KMS-11 (cell line): Measurements from ENCODE around the gene CFAP299.
"Not testable (repeated sequence)": the region's sequence is repeated elsewhere in the genome, so short reads cannot be mapped to it uniquely, and the experiment has no call there.

ENCODE experiments used
- H2AFZ ChIP-seq: fragments of 200-600 bp; sonication (generic); 2 replicates; pipeline ENCODE4 v1.6.1; 2016; ENCODE audit warnings: antibody characterized with exemption, mixed run types, low read depth
- H3K27ac ChIP-seq: fragments of 200-600 bp; sonication (generic); 2 replicates; pipeline ENCODE4 v1.6.1; 2016; ENCODE audit warnings: mild to moderate bottlenecking, mixed run types
- H3K27me3 ChIP-seq: fragments of 200-600 bp; sonication (generic); 2 replicates; pipeline ENCODE4 v1.6.1; 2017; ENCODE audit warnings: mild to moderate bottlenecking, low read depth, mixed run types, moderate library complexity; ENCODE audit not compliant: insufficient read depth
- H3K36me3 ChIP-seq: fragments of 200-600 bp; sonication (generic); 2 replicates; pipeline ENCODE4 v1.6.1; 2017; ENCODE audit warnings: mild to moderate bottlenecking, mixed run types; ENCODE audit not compliant: insufficient read depth
- H3K4me1 ChIP-seq: fragments of 200-600 bp; sonication (generic); 2 replicates; pipeline ENCODE4 v1.6.1; 2016; ENCODE audit warnings: mild to moderate bottlenecking, low read depth, mixed run types; ENCODE audit not compliant: poor library complexity, severe bottlenecking
- H3K4me2 ChIP-seq: fragments of 200-600 bp; sonication (generic); 2 replicates; pipeline ENCODE4 v1.7.0; 2016; ENCODE audit warnings: mild to moderate bottlenecking, mixed run types
- H3K4me3 ChIP-seq: fragments of 200-600 bp; sonication (generic); IDR thresholded peaks from 2 replicates; pipeline ENCODE4 v1.6.1; 2017; ENCODE audit warnings: low read depth, low read length, mixed read lengths; ENCODE audit not compliant: insufficient read depth
- H3K79me2 ChIP-seq: fragments of 200-600 bp; sonication (generic); 2 replicates; pipeline ENCODE4 v1.6.1; 2016; ENCODE audit warnings: low read depth, mixed run types; ENCODE audit not compliant: insufficient read depth
- H3K9ac ChIP-seq: fragments of 200-600 bp; sonication (generic); 2 replicates; pipeline ENCODE4 v1.6.1; 2016; ENCODE audit warnings: mild to moderate bottlenecking, mixed run types
- H4K20me1 ChIP-seq: fragments of 200-600 bp; sonication (generic); 2 replicates; pipeline ENCODE4 v1.6.1; 2016; ENCODE audit warnings: mild to moderate bottlenecking, mixed run types; ENCODE audit not compliant: insufficient read depth
- CTCF ChIP-seq: fragments of 200-600 bp; sonication (generic); conservative IDR thresholded peaks from 2 replicates; pipeline ENCODE4 v1.6.1; 2017; ENCODE audit warnings: low read depth, mild to moderate bottlenecking, antibody characterized with exemption, low read length, moderate library complexity, mixed read lengths

CFAP299 gene

GRCh38 chr4:80776168-80776567 lies 440.6 kb downstream of the CFAP299 start:
- H2AFZ ChIP-seq = no peak overlapping the region
- H3K9ac ChIP-seq = no peak overlapping the region
- H3K4me3 ChIP-seq = no peak overlapping the region
- H3K4me2 ChIP-seq = no peak overlapping the region
- no peaks in the 10 kb centered on the region for H3K27me3 ChIP-seq
- no peak overlapping the region for H3K27ac ChIP-seq
- H3K79me2 ChIP-seq = no peaks in the 10 kb centered on the region
- no peaks in the 10 kb centered on the region for H3K4me1 ChIP-seq
- TF ChIP-seq CTCF = no peak
- H3K36me3 ChIP-seq = no peaks in the 10 kb centered on the region
- H4K20me1 ChIP-seq = no peaks in the 10 kb centered on the region

GRCh38 chr4:80781431-80781830 lies 445.9 kb downstream of the CFAP299 start:
- no peak overlapping the region for H3K9ac ChIP-seq
- H2AFZ ChIP-seq = no peak overlapping the region
- no peaks in the 10 kb centered on the region for H3K27me3 ChIP-seq
- no peaks in the 10 kb centered on the region for H4K20me1 ChIP-seq
- H3K36me3 ChIP-seq = no peaks in the 10 kb centered on the region
- no peak overlapping the region for H3K27ac ChIP-seq
- no peak for TF ChIP-seq CTCF
- no peak overlapping the region for H3K4me2 ChIP-seq
- no peaks in the 10 kb centered on the region for H3K4me1 ChIP-seq
- no peaks in the 10 kb centered on the region for H3K79me2 ChIP-seq
- H3K4me3 ChIP-seq = no peak overlapping the region

- no peak overlapping the region for H3K9ac ChIP-seq
- no peak overlapping the region for H3K27ac ChIP-seq
- no peaks in the 10 kb centered on the region for H3K27me3 ChIP-seq
- no peak overlapping the region for H3K4me3 ChIP-seq
- no peaks in the 10 kb centered on the region for H3K4me1 ChIP-seq
- TF ChIP-seq CTCF = no peak
- H2AFZ ChIP-seq = no peak overlapping the region
- H3K36me3 ChIP-seq = no peaks in the 10 kb centered on the region
- no peak overlapping the region for H3K4me2 ChIP-seq
- H3K79me2 ChIP-seq = no peaks in the 10 kb centered on the region
- no peaks in the 10 kb centered on the region for H4K20me1 ChIP-seq
These were observed 451.8 kb downstream of the CFAP299 start for GRCh38 chr4:80787306-80787705.

GRCh38 chr4:80788798-80789197 lies 453.3 kb downstream of the CFAP299 start:
- Histone ChIP-seq H3K27ac (no peak overlapping the region), H3K4me1 (no peaks in the 10 kb centered on the region), H3K79me2 (no peaks in the 10 kb centered on the region), H3K36me3 (no peaks in the 10 kb centered on the region), H3K9ac (no peak overlapping the region), H2AFZ (no peak overlapping the region), H3K27me3 (no peaks in the 10 kb centered on the region), H3K4me2 (no peak overlapping the region), H3K4me3 (no peak overlapping the region), H4K20me1 (no peaks in the 10 kb centered on the region)
- TF ChIP-seq CTCF = no peak

- Histone ChIP-seq H4K20me1 (no peaks in the 10 kb centered on the region), H3K27ac (no peak overlapping the region), H3K4me3 (no peak overlapping the region), H3K27me3 (no peaks in the 10 kb centered on the region), H3K9ac (no peak overlapping the region), H3K36me3 (no peaks in the 10 kb centered on the region), H2AFZ (no peak overlapping the region), H3K4me1 (no peaks in the 10 kb centered on the region), H3K4me2 (no peak overlapping the region), H3K79me2 (no peaks in the 10 kb centered on the region)
- TF ChIP-seq CTCF = no peak
These were observed 454.6 kb downstream of the CFAP299 start for GRCh38 chr4:80790152-80790551.

- H3K9ac ChIP-seq, H3K4me1 ChIP-seq, H4K20me1 ChIP-seq, H3K36me3 ChIP-seq, H3K4me2 ChIP-seq, H3K27ac ChIP-seq, H2AFZ ChIP-seq, H3K79me2 ChIP-seq, H3K27me3 ChIP-seq, H3K4me3 ChIP-seq: not testable (repeated sequence)
These were observed 458.1 kb downstream of the CFAP299 start for GRCh38 chr4:80793660-80794059.
